ENCODE data around the gene PNMA8C.
"Not testable (repeated sequence)": the region's sequence is repeated elsewhere in the genome, so short reads cannot be mapped to it uniquely, and the experiment has no call there.

The PNMA8C gene

GRCh38 chr19:46388311-46389095, 40.2 kb downstream of the PNMA8C start:
- no peak for DNase-seq

- DNase-seq: no peak
Observed at GRCh38 chr19:46387713-46388130, 41.0 kb downstream of the PNMA8C start.

GRCh38 chr19:46386996-46387712, 41.6 kb downstream of the PNMA8C start:
- DNase-seq: no peak

DNA sequence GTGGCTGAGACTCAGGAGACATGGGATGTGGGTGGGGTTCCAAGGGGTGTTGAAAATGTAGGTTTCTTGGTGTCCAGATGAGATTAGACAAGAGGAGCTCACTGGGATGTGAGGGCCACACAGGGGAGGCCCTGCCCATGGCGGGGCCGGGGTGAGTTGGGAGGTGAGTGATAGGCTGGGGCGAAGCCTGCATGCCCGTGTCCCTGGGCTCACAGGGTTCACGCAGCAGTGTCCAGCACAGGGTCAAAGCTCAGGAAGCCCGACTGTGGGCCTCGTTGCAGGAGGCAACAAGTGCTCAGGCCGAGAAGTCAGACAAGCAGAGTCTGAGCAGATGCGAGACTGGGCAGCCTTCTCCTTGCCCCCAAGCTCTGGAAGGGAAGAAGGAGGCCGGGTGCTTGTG, 42.6 kb downstream of the PNMA8C start:
- no peak for DNase-seq

- no peak for DNase-seq
Observed at GRCh38 chr19:46385636-46386035, 43.1 kb downstream of the PNMA8C start.

GRCh38 chr19:46384396-46384795, 44.3 kb downstream of the PNMA8C start:
- DNase-seq: no peak

DNA sequence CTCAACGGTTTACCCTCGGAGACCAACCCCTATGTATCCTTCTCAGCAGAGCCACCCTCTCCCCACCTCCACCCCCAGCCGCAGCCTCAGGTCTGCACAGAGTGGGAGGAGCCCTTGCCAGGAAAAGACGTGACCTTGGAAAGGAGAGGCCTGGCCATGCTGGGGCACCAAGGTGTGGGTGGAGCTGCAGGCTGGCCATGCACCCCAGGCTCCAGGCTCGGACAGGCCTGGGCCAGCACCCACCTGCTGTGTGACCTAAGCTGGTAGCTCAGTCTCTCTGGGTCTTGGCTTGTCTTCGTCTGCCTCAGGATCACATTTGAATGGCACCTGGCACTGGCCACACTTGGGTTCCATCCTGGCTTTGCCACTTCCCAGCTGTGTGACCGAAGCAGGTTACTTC, 44.9 kb downstream of the PNMA8C start:
- no peak for DNase-seq

DNA sequence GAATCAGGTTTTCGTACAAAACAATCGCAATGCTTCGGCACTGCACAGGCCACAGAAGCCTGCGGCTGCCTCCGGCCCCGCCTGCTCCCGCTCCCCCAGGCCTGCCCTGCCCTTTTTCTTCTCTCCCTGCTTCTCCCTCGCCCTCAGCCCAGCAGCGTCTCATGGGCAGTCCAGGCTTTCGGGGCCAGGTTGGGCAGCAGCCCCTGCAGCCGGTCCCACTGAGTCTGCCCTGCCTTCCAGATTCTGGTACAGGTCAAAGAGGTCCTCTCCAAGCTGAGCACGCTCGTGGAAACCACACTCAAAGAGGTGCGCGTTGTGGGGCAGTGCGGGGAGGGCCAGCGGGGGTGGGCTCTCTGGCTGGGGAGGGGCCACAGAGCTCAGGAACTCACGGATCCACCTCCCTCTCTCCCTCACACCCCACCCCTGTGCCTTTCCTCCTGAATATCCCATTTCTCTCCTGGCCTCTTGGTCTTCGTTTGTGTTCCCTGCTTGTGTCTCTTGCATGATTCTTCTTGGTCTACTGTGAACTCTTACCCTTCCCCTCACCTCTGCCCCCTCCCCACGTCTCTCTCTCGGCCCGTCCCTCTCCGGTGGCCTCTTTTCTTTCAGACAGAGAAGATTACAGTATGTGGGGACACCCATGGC, 45.4 kb downstream of the PNMA8C start:
- DNase-seq: no peak

GRCh38 chr19:46381756-46382345, 46.9 kb downstream of the PNMA8C start:
- DNase-seq: no peak

DNA sequence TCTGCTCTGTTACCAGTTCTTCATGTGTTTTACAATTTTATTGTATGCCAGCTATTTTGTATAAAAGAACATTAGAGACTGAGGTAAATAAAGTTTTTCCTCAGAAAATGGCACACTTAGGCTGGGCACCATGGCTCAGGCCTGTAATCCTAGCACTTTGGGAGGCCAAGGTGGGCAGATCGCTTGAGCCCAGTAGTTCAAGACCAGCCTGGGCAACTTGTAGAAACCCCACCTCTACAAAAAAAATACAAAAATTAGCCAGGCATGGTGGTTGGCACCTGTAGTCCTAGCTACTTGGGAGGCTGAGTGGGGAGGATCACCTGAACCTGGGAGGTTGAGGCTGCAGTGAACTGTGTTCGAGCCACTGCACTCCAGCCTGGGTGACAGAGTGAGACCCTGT, 47.4 kb downstream of the PNMA8C start:
- no peak for DNase-seq

DNA sequence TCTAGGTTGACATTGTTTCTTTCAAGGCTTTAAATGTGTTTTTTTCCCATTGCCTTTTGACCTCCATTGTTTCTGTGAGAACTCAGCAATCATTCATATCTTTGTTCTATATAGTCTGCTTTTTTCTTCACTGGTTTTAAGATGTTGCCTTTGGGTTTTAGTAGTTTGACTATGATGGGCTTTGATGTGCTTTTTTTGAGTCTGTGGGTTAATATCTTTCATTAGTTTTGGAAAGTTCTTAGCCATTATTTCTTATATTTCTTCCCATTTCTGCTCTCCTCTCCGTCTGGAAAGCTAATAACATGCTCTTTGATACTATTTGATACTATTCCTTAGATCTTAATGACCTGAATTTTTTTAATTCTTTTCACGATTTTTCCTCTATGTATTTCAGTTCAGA, 48.0 kb downstream of the PNMA8C start:
- DNase-seq: no peak

- no peak for DNase-seq
Observed at GRCh38 chr19:46378268-46378667, 50.5 kb downstream of the PNMA8C start.

GRCh38 chr19:46376241-46377153, 52.2 kb downstream of the PNMA8C start:
- no peak for DNase-seq

- not testable (repeated sequence) for DNase-seq
Observed at GRCh38 chr19:46375476-46376067, 53.2 kb downstream of the PNMA8C start.

Data from SW 1271 (cell line).